ENCODE measurements around the gene CPSF6. TPM values are rescaled to one million over a fixed set of nuclear protein-coding genes. Genes with fewer than 3 reads are reported as not detected.

The CPSF6 gene
- total RNA-seq, 1 donor from 2014 or later = 34.4 TPM

DNA sequence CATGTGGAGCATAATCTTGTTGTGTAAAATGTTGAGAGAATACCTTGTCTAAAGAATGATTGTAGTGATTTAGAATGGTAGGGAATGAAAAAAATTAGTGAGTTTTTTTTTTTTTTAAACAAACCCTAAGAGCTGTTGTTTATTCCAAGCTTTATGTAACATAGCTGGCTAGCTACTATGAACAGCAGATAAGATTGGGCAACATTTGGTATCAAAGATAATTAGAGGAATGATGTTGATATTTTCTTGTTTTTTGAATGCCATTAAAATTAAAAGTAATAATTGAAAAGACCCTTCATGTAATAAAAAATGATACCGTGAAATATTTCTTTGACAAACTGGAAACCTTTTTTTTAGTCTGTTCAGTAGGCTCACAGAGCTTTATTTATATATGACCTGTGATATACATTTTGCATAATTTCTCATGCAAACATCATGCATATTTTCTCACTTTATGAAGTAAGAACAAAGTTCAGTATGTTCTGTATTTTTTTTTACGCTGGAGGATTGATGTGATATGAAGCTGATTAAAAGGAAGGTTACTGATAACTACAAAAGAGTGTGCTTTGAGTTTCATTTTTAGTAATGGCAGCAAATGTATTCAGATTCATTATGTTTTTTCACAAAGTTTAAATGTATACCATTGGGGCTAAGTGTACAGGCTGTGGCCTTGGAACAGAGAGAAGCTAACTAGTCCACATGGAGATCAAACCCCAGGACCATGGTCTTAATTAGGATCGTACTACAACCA, 8.1 kb downstream of the CPSF6 start:
- intact Hi-C loops (cut with DNase I) = no loop called here
- TF ChIP-seq POLR2AphosphoS5 (IDR thresholded peaks at IDR 0.05; ENCODE audit: insufficient read depth in 1 of 2, low read depth in 1 of 2) = no peak
- no peak for TF ChIP-seq POLR2A (IDR thresholded peaks at IDR 0.05)
- no peak for TF ChIP-seq CTCF (IDR thresholded peaks at IDR 0.05)
- no peak for DNase-seq (ENCODE audit: extremely low spot score in 2 of 2)
- Histone ChIP-seq H3K36me3 (peaks cover 0 to 3% of the 10 kb centered on the region in 2 donors), H3K9me3 (no peaks in the 10 kb centered on the region), H3K4me1 (peaks cover 80% of the 10 kb centered on the region), H3K27me3 (no peaks in the 10 kb centered on the region), H3K27ac (no peak overlapping the region), H3K4me3 (no peak overlapping the region)

DNA sequence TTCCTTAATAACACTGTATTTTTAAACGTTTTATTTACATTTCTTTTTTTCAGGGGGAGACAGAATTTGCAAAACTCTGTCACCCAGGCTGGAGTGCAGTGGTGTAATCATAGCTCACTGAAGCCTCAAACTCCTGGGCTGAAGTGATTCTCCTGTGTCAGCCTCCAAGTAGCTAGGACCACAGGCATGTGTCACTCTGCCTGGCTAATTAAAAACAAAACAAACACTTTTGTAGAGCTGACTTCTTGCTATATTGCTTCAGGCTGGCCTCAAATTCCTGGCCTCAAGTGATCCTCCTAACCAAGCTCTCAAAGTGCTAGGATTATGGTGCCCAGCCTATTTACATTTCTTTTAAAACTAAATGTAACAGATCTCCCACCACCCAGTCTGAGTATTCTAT, 12.7 kb downstream of the CPSF6 start:
- no peak overlapping the region for H3K27ac ChIP-seq
- no peak overlapping the region for H3K4me3 ChIP-seq
- no peaks in the 10 kb centered on the region for H3K27me3 ChIP-seq
- no peaks in the 10 kb centered on the region for H3K9me3 ChIP-seq
- H3K36me3 ChIP-seq = peaks cover 0 to 12% of the 10 kb centered on the region in 2 donors
- TF ChIP-seq CTCF (IDR thresholded peaks at IDR 0.05) (no peak), POLR2AphosphoS5 (IDR thresholded peaks at IDR 0.05; ENCODE audit: insufficient read depth in 1 of 2, low read depth in 1 of 2) (no peak), POLR2A (IDR thresholded peaks at IDR 0.05) (no peak)
- H3K4me1 ChIP-seq = peaks cover 41% of the 10 kb centered on the region
- intact Hi-C loops (cut with DNase I) = no loop called here
- no peak for DNase-seq (ENCODE audit: extremely low spot score in 2 of 2)

DNA sequence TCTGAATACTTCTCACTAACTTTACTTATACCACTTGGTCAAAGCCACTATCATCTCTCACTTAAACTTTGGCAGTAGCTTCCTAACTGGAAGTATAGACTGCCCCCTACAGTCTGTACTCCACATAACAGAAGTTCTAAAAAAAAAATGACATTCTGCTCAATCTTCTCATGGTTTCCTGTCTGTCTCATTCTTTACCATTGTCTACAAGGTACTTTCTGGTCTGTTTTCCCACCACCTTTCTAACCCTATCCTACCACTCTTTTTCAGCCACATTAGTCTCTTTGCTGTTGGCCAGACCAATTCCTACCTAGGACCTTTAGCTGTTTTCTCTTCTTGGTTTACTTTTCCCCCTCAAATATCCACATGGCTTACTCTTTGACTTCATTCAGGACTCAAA, 14.7 kb downstream of the CPSF6 start:
- Histone ChIP-seq H3K4me3 (no peak overlapping the region), H3K27ac (no peak overlapping the region), H3K4me1 (peaks cover 31% of the 10 kb centered on the region), H3K36me3 (peaks cover 0 to 33% of the 10 kb centered on the region in 2 donors), H3K9me3 (no peaks in the 10 kb centered on the region), H3K27me3 (no peaks in the 10 kb centered on the region)
- DNase-seq (ENCODE audit: extremely low spot score in 2 of 2) = no peak
- TF ChIP-seq CTCF (IDR thresholded peaks at IDR 0.05) (peak in 2 of 3 experiments; percentile 38), POLR2AphosphoS5 (IDR thresholded peaks at IDR 0.05; ENCODE audit: insufficient read depth in 1 of 2, low read depth in 1 of 2) (no peak), POLR2A (IDR thresholded peaks at IDR 0.05) (no peak)
- intact Hi-C loops (cut with DNase I) = no loop called here

GRCh38 chr12:69254862-69255261, 15.5 kb downstream of the CPSF6 start:
- H3K9me3 ChIP-seq = no peaks in the 10 kb centered on the region
- intact Hi-C loops (cut with DNase I) = no loop called here
- no peak for TF ChIP-seq POLR2A (IDR thresholded peaks at IDR 0.05)
- no peak for TF ChIP-seq POLR2AphosphoS5 (IDR thresholded peaks at IDR 0.05; ENCODE audit: insufficient read depth in 1 of 2, low read depth in 1 of 2)
- no peak for TF ChIP-seq CTCF (IDR thresholded peaks at IDR 0.05)
- H3K36me3 ChIP-seq = peaks cover 0 to 41% of the 10 kb centered on the region in 2 donors
- no peak overlapping the region for H3K27ac ChIP-seq
- H3K27me3 ChIP-seq = no peaks in the 10 kb centered on the region
- peaks cover 23% of the 10 kb centered on the region for H3K4me1 ChIP-seq
- DNase-seq (ENCODE audit: extremely low spot score in 2 of 2) = no peak
- no peak overlapping the region for H3K4me3 ChIP-seq

GRCh38 chr12:69258655-69259054, 19.3 kb downstream of the CPSF6 start:
- Histone ChIP-seq H3K4me1 (no peaks in the 10 kb centered on the region), H3K27ac (no peak overlapping the region), H3K4me3 (no peak overlapping the region), H3K36me3 (peaks cover 0 to 73% of the 10 kb centered on the region in 2 donors), H3K9me3 (no peaks in the 10 kb centered on the region), H3K27me3 (no peaks in the 10 kb centered on the region)
- TF ChIP-seq POLR2A (IDR thresholded peaks at IDR 0.05) = no peak
- no peak for TF ChIP-seq POLR2AphosphoS5 (IDR thresholded peaks at IDR 0.05; ENCODE audit: insufficient read depth in 1 of 2, low read depth in 1 of 2)
- no peak for TF ChIP-seq CTCF (IDR thresholded peaks at IDR 0.05)
- no peak for DNase-seq (ENCODE audit: extremely low spot score in 2 of 2)
- intact Hi-C loops (cut with DNase I) = no loop called here
